GM23338 (cell line): ENCODE data around the gene BPIFB2.

ENCODE experiments used
- CTCF ChIP-seq, 2 experiments: fragments of 200-600 bp in 1 of 2; sonication (generic) in 1 of 2; conservative IDR thresholded peaks; 2 replicates each; pipeline versions ENCODE4 v1.5.1 to v1.6.1; 2016 to 2017; ENCODE audit warnings: antibody characterized with exemption in 2 of 2, low read depth in 2 of 2, mild to moderate bottlenecking in 2 of 2, moderate library complexity in 1 of 2
- EZH2 ChIP-seq: fragments of 200-600 bp; sonication (generic); IDR thresholded peaks from one replicate; pipeline ENCODE4 v1.8.0; 2017; ENCODE audit warnings: antibody characterized with exemption, mild to moderate bottlenecking, low read depth; ENCODE audit not compliant: unreplicated experiment
- EZH2phosphoT487 ChIP-seq: fragments of 200-600 bp; sonication (generic); IDR thresholded peaks from one replicate; pipeline ENCODE4 v1.8.1; 2018; ENCODE audit warnings: antibody characterized with exemption; ENCODE audit not compliant: unreplicated experiment
- POLR2AphosphoS5 ChIP-seq: IDR thresholded peaks from 2 replicates; pipeline ENCODE4 v1.6.1; 2016; ENCODE audit warnings: antibody characterized with exemption, low read depth
- REST ChIP-seq: IDR thresholded peaks from one replicate; pipeline ENCODE4 v1.6.1; 2018; ENCODE audit warnings: antibody characterized with exemption; ENCODE audit not compliant: unreplicated experiment
- TF ChIP-seq, protein P1 (sequence below): IDR thresholded peaks from 2 replicates; pipeline ENCODE4 v1.6.1; 2016; ENCODE audit warnings: antibody characterized with exemption

DNA sequence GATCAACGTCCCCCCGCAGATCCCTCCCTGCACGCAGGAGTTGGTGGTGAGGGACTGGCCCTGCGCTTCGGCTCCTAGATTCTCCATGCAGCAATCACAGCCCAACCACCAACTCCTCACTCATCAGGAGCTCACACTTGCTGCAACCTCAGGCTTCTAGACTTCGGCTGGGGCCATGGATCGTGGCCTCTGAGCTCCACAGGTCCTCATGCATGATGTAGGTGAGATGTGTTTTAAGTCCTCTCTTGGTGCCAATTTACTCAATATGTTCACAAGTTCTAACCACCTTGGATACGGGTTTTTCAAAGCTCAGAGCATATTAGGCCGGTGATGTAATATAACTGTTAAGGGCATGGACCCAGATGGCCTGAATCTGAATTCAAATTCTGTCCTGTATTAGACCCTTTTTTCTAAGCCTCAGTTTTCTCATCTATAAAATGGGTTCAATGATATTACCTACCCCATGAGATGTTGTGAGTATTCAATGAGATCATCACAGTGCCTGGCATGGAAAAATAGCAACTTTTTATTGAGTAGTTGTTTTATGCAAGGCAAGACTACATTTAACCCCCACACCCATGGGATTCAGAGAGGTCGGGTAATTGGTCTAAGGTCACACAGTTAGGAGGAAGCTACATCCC, 34.3 kb upstream of the BPIFB2 start:
- TF ChIP-seq EZH2phosphoT487, result no peak
- TF ChIP-seq, protein P1, sequence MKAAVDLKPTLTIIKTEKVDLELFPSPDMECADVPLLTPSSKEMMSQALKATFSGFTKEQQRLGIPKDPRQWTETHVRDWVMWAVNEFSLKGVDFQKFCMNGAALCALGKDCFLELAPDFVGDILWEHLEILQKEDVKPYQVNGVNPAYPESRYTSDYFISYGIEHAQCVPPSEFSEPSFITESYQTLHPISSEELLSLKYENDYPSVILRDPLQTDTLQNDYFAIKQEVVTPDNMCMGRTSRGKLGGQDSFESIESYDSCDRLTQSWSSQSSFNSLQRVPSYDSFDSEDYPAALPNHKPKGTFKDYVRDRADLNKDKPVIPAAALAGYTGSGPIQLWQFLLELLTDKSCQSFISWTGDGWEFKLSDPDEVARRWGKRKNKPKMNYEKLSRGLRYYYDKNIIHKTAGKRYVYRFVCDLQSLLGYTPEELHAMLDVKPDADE, result no peak
- no peak for TF ChIP-seq CTCF (conservative IDR thresholded peaks at IDR 0.05; ENCODE audit: low read depth in 2 of 2)
- TF ChIP-seq POLR2AphosphoS5, result no peak
- no peak for TF ChIP-seq EZH2
- TF ChIP-seq REST, result no peak
